ENCODE results near the gene OR6M1. TPM values are rescaled to one million over a fixed set of nuclear protein-coding genes. Genes with fewer than 3 reads are reported as not detected.

OR6M1 gene
- polyA plus RNA-seq, 2 of the 4 experiments (the other 2 are of a cell fraction): not detected

- TF ChIP-seq CTCF (IDR thresholded peaks at IDR 0.05) (no peak), HES2 (IDR thresholded peaks at IDR 0.05) (no peak), JUN (IDR thresholded peaks at IDR 0.05) (no peak)
Measured at GRCh38 chr11:123852321-123852720, 46.2 kb upstream of the OR6M1 start (continued).

GRCh38 chr11:123851110-123851509, 45.0 kb upstream of the OR6M1 start:
- Histone ChIP-seq H3K27ac (no peak overlapping the region), H3K9me3 (no peaks in the 10 kb centered on the region), H3K4me1 (no peaks in the 10 kb centered on the region), H3K4me2 (no peak overlapping the region), H3K4me3 (no peak overlapping the region)
- ATAC-seq (no peak), DNase-seq (ENCODE audit: low read depth in 1 of 2, low spot score in 1 of 2) (no peak), FAIRE-seq (no peak)
- CTCF ChIA-PET: no interaction called here
- TF ChIP-seq CBX2 (IDR thresholded peaks at IDR 0.05; ENCODE audit: borderline replicate concordance, low read depth) (no peak), MYC (IDR thresholded peaks at IDR 0.05; ENCODE audit: borderline replicate concordance, low read length) (no peak), RFX5 (IDR thresholded peaks at IDR 0.05) (no peak), KDM5A (IDR thresholded peaks at IDR 0.05) (no peak), NFE2L2 (conservative IDR thresholded peaks at IDR 0.05; ENCODE audit: low read length) (no peak), EHMT2 (IDR thresholded peaks at IDR 0.05; ENCODE audit: low read depth) (no peak), USF2 (IDR thresholded peaks at IDR 0.05) (no peak), POLR2AphosphoS2 (conservative IDR thresholded peaks at IDR 0.05; ENCODE audit: low read length) (no peak), E2F6 (IDR thresholded peaks at IDR 0.05; ENCODE audit: borderline replicate concordance, low read depth) (no peak), HMGXB4 (CRISPR knock-in tag; IDR thresholded peaks at IDR 0.05; ENCODE audit: borderline replicate concordance) (no peak), ZFP36 (IDR thresholded peaks at IDR 0.05; ENCODE audit: borderline replicate concordance, partially characterized antibody) (no peak), ELK1 (IDR thresholded peaks at IDR 0.05; ENCODE audit: low read depth, low read length) (no peak), NPAS2 (CRISPR knock-in tag; IDR thresholded peaks at IDR 0.05; ENCODE audit: borderline replicate concordance) (no peak), JUN (IDR thresholded peaks at IDR 0.05) (no peak), HOXB13 (CRISPR knock-in tag; IDR thresholded peaks at IDR 0.05; ENCODE audit: low read depth) (no peak)
- POLR2A ChIA-PET: no interaction called here
- no CpG with 5 or more reads among the region's 4 CpGs for WGBS (ENCODE audit: missing lambda C conversion rate)

GRCh38 chr11:123841174-123841573, 35.0 kb upstream of the OR6M1 start:
- no peaks in the 10 kb centered on the region for H3K4me1 ChIP-seq
- no peak for ATAC-seq
- no peak overlapping the region for H3K27ac ChIP-seq
- no peak for FAIRE-seq
- ChIA-PET POLR2A (no interaction called here), CTCF (no interaction called here)
- no peak overlapping the region for H3K4me3 ChIP-seq
- H3K9me3 ChIP-seq: no peaks in the 10 kb centered on the region
- H3K4me2 ChIP-seq: no peak overlapping the region
- DNase-seq (ENCODE audit: low read depth in 1 of 2, low spot score in 1 of 2): no peak
- 47% methylated on average over 6 of the region's 6 CpGs for WGBS (ENCODE audit: missing lambda C conversion rate)
- TF ChIP-seq PHF8 (IDR thresholded peaks at IDR 0.05; ENCODE audit: borderline replicate concordance, low read depth): no peak

Measured in A549 (cell line).